Neural progenitor cell (in vitro differentiated cells): ENCODE data around the gene MUC3A.

Source experiments
- EZH2phosphoT487 ChIP-seq: fragments of 200-600 bp; sonication (generic); IDR thresholded peaks from 2 replicates; pipeline ENCODE4 v1.6.1; 2017; ENCODE audit warnings: antibody characterized with exemption
- TF ChIP-seq, protein P1 (sequence below): fragments of 200-600 bp; sonication (generic); IDR thresholded peaks from 2 replicates; pipeline ENCODE4 v1.5.1; 2017; ENCODE audit warnings: antibody characterized with exemption, mild to moderate bottlenecking

DNA sequence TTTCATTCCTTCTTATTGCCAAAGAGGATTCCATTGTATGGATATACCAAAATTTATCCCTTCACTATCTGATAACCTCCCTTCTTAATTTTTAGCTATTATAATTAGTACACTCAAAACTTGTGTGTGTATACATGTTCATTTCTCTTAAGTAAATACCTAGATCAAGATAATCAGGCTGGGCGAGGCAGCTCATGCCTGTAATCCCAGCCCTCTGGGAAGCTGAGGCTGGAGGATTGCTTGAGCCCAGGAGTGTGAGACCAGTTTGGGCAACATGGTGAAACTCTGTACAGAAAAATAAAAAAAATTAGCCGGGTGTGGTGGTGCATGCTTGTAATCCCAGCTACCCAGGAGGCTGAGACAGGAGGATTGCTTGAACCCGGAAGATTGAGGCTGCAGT, 37.9 kb upstream of the MUC3A start:
- TF ChIP-seq, protein P1, sequence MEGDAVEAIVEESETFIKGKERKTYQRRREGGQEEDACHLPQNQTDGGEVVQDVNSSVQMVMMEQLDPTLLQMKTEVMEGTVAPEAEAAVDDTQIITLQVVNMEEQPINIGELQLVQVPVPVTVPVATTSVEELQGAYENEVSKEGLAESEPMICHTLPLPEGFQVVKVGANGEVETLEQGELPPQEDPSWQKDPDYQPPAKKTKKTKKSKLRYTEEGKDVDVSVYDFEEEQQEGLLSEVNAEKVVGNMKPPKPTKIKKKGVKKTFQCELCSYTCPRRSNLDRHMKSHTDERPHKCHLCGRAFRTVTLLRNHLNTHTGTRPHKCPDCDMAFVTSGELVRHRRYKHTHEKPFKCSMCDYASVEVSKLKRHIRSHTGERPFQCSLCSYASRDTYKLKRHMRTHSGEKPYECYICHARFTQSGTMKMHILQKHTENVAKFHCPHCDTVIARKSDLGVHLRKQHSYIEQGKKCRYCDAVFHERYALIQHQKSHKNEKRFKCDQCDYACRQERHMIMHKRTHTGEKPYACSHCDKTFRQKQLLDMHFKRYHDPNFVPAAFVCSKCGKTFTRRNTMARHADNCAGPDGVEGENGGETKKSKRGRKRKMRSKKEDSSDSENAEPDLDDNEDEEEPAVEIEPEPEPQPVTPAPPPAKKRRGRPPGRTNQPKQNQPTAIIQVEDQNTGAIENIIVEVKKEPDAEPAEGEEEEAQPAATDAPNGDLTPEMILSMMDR, result no peak
- no peak for TF ChIP-seq EZH2phosphoT487
